HK-2 (cell line): ENCODE data around the gene MYO18B.
A peak's percentile ranks its signal among the peaks of the same experiment; 100 is the strongest.

Source experiments
- DNase-seq: peaks from one replicate; pipeline ENCODE4 v3.0.0-alpha.2; 2018; ENCODE audit not compliant: unreplicated experiment

The MYO18B gene

GRCh38 chr22:25748140-25748539, 6.2 kb downstream of the MYO18B start:
- no peak for DNase-seq

GRCh38 chr22:25748704-25749103, 6.7 kb downstream of the MYO18B start:
- DNase-seq, result no peak

- no peak for DNase-seq
These were observed 7.6 kb downstream of the MYO18B start for GRCh38 chr22:25749420-25750169.

GRCh38 chr22:25750569-25751173, 8.7 kb downstream of the MYO18B start:
- no peak for DNase-seq

GRCh38 chr22:25751174-25751581, 9.2 kb downstream of the MYO18B start:
- no peak for DNase-seq

- DNase-seq, result no peak
These were observed 10.7 kb downstream of the MYO18B start for GRCh38 chr22:25752615-25753214.

GRCh38 chr22:25753252-25753651, 11.3 kb downstream of the MYO18B start:
- no peak for DNase-seq

GRCh38 chr22:25754527-25755202, 12.7 kb downstream of the MYO18B start:
- no peak for DNase-seq

- DNase-seq, result no peak
These were observed 15.7 kb downstream of the MYO18B start for GRCh38 chr22:25757686-25758085.

- no peak for DNase-seq
These were observed 16.3 kb downstream of the MYO18B start for GRCh38 chr22:25758316-25758715.

GRCh38 chr22:25759825-25760231, 17.8 kb downstream of the MYO18B start:
- peak; percentile 29 for DNase-seq

- no peak for DNase-seq
These were observed 18.3 kb downstream of the MYO18B start for GRCh38 chr22:25760294-25760693.

GRCh38 chr22:25760848-25761595, 19.0 kb downstream of the MYO18B start:
- no peak for DNase-seq

GRCh38 chr22:25762147-25762546, 20.2 kb downstream of the MYO18B start:
- no peak for DNase-seq

GRCh38 chr22:25763239-25763777, 21.3 kb downstream of the MYO18B start:
- no peak for DNase-seq

- no peak for DNase-seq
These were observed 22.5 kb downstream of the MYO18B start for GRCh38 chr22:25764270-25765015.

GRCh38 chr22:25765016-25765367, 23.0 kb downstream of the MYO18B start:
- DNase-seq, result no peak

- DNase-seq, result no peak
These were observed 23.8 kb downstream of the MYO18B start for GRCh38 chr22:25765801-25766200.

GRCh38 chr22:25766418-25766817, 24.4 kb downstream of the MYO18B start:
- DNase-seq, result no peak

GRCh38 chr22:25770333-25770732, 28.3 kb downstream of the MYO18B start:
- DNase-seq, result no peak

- no peak for DNase-seq
These were observed 30.3 kb downstream of the MYO18B start for GRCh38 chr22:25772288-25772687.
